Raji (cell line): Measurements from ENCODE around the gene ADNP.

ENCODE experiments used
- POLR2A ChIP-seq: IDR thresholded peaks from 2 replicates; pipeline ENCODE4 v1.6.1; 2011; ENCODE audit warnings: low read depth, low read length, control low read depth; ENCODE audit not compliant: insufficient read depth

The ADNP gene

GRCh38 chr20:50855498-50856474 lies 75.5 kb downstream of the ADNP start:
- TF ChIP-seq POLR2A = no peak

DNA sequence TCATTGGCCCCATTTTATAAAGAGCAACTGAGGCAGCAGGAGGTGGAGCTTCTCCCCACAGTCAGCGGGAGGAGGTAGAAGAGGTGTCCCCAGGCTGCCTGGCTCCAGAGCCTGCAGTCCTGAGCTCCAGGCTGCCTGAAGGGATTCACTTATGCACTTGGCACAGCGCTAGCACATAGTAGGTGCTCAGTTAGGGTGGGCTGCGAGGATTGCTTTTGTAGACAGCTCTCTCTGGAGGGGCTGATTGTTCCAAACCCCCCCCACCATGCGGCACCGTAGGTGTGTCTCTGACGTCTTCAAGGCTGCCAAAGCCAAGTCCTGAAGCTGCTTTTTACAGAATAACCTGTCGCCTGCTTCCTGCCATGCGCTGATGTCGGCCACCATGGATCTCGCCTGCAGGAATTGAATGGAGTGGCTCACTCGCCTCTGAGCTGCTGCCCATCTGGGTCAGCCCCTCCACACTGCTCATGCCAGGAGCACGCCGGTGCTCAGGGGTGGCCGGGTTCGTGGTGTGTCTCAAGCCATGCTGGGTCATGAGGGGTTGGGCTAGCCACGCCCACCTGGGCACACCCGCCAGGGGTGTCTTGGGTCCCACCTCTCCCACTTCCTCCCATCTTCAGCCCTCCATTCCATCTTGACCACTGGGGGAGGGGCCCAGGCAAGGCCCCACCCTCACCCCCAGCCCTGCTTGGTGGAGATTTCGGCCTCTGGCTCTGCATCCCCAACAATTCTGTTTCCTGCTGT lies 76.6 kb downstream of the ADNP start:
- TF ChIP-seq POLR2A = no peak

DNA sequence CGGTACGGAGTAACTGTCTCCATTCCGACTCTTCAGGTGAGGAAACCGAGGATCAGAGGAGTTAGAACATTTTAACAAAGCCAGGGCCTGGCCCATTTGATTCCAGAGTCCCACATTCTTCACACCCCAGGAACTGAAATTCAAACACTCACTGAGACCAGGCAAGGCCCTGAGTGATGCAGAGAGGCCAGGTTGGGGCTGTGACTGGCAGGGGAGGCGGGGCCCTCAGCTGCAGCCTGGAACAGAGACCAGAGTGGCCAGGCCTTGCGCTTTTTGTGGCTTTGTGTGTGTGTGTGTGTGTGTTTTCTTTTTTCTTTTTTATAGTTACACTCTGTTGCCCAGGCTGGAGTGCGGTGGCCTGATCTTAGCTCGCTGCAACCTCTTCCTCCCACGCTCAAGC lies 79.2 kb downstream of the ADNP start:
- no peak for TF ChIP-seq POLR2A

DNA sequence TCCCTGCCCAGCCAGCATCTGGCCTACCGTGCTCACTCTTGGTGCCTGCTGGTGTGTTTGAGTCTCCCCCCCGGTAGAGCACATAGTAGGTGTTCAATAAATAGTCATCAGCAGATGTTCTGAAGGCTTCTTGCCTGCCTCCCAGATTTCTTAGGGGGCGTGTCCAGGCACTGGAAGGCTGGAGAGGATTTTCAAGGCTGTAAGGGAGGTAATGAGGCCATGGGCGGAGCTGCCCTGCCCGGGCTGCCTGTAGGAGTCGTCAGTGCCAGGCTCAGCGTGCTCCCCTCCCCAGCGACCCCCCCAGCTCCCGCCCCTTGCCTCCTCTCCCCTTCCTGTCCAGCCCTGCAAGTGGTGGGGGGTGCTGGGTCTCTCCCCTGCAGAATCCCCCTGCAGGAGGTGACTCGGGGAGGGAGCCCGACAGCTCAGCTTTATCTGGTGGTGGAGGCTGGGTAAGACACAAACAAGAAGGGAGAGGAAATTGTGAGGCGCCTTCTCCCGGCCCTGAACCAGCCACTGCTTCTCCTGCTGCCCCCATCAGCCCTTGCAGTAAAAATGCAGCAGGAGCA lies 80.4 kb downstream of the ADNP start:
- TF ChIP-seq POLR2A = no peak

GRCh38 chr20:50848846-50849673 lies 82.2 kb downstream of the ADNP start:
- no peak for TF ChIP-seq POLR2A

DNA sequence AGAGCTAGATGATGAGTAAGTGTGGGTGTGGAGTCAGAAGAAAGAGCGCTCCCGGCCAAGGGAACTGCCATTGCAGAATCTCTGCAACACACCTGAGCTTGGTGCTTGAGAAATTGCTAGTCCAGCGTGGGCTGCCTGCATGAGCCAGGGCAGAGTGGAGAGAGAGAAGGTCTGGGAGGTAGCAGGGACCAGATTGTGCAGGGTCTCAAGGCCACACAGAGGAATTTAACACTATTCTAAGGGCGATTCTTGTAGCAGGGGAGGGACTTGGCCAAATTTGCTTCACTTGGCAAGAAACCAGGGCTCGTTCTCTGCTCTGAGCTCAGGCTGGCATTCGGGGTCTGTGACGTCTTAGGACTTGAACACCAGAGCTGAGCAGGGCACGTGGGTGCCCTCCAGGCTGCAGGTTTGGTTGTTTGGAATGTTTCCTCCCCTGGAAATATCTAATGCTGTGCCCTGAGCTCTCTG lies 82.9 kb downstream of the ADNP start:
- TF ChIP-seq POLR2A = no peak

DNA sequence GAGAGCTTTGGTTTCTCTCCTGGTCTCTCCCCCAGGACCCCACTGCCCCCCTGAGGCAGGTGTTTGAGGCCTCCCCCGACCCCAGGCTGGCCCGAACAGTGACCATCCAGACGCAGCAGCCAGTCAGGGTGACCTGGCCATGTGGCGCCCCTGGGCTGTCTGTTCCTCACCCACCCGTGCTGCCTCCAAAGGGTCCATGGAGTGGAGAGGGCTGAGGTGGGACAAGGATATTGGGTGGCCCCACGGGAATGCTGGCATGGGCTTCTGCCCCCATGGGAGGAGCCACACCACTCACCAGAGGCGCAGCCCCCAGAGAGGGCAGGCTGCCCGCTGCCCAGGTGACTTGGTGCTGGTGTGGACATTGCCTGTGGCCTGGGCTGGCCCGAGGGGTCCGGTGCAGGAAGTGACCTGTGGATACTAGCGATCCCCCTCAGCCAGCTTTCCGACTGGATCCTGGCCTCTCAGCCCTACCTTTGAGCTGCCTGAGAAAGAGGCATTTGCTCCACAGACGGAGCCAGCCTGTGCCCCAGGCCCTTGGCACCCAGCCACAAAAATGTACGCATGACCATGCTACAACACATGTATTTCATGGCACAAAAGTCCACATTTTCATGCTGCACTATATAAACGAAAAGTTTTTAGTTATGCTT lies 85.5 kb downstream of the ADNP start:
- no peak for TF ChIP-seq POLR2A

DNA sequence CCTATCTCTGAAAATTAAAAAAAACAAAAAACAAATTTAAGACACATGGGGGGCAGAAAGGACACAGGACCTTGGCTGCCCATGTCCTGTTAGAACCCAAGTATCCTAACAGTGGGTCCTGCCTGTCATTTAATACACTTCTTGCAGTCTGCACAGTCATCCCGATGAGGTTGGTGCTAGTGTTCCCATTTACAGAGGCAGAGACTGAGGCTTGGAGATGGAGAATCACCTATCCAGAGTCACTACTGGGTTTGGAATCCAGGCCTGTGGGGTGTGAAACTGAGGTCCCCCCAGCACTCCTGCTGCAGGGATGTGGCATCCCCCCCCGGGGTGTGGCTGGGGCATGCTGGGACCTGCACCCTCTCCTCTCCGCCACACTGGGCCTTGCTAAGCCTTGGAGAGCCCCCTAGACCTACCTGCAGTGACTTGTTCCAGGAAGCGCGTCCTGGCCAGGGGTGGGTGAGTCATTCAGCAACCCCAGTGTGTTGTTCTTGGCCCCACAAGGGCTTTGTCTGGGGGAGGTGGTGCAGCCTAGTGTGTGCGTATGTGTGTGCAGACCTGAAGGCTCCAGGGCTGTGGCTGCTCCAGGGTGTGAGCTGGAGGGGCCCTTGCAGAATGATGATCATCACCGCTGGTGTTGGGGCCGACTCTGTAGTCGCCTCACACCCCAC lies 86.7 kb downstream of the ADNP start:
- no peak for TF ChIP-seq POLR2A

DNA sequence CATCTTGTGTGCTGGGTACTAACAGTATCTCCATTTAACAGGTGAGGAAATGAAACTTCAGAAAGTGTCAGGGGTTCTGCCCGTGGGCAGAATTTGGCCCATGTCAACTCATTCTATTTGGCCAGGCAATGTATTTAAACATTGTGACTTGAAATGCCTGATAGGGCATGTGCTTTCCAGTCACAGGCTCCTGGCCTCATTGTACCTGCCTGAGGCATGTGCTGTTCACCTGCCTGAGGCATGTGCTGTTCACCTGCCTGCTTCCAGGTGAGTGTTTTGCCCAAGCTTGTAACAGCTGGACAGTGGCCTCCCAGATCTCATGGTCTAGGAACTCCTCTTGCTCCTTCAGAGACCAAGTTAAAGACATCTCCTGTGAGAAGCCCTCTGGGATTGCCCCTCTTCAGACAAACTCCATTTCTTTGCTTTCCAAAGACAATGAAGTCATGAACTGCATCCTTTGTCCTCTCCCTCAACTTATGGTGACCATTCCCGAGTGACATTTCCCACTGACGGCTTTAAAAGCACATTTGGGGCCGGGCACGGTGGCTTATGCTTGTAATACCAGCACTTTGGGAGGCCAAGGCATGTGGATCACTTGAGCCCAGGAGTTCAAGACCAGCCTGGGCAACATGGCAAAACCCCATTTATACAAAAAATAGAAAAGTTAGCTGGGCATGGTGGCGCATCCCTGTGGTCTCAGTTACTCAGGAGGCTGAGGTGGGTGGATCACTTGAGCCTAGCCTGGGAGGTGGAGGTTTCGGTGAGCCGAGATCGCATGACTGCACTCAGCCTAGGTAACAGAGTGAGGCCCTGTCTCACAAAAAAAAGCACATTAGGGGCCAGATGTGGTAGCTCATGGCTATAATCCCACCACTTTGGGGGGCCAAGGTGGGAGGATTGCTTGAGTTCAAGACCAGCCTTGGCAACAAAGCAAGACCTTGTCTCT lies 87.6 kb downstream of the ADNP start:
- TF ChIP-seq POLR2A = no peak

- TF ChIP-seq POLR2A = no peak
These were observed 88.4 kb downstream of the ADNP start for GRCh38 chr20:50842821-50843220.
